ENCODE measurements around the gene RAB37.

DNA sequence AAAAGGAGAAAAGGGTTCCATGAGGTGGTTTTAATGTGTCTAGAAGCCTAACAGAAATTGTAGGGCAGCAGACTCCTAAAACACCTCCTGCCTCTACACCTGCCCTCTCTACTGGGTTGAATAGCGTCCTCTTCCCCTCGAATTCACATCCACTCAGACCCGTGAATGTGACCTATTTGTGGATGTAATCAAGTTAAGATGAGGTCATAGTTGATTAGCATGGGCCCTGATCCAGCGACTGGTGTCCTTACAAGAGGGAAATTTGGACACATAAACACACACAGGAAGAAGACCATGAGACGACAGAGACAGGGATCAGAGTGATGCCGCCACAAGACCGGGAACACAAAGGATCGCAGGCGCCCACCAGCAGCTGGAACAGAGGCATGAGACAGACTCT is 37.8 kb upstream of the RAB37 start:
- TF ChIP-seq, protein P1, sequence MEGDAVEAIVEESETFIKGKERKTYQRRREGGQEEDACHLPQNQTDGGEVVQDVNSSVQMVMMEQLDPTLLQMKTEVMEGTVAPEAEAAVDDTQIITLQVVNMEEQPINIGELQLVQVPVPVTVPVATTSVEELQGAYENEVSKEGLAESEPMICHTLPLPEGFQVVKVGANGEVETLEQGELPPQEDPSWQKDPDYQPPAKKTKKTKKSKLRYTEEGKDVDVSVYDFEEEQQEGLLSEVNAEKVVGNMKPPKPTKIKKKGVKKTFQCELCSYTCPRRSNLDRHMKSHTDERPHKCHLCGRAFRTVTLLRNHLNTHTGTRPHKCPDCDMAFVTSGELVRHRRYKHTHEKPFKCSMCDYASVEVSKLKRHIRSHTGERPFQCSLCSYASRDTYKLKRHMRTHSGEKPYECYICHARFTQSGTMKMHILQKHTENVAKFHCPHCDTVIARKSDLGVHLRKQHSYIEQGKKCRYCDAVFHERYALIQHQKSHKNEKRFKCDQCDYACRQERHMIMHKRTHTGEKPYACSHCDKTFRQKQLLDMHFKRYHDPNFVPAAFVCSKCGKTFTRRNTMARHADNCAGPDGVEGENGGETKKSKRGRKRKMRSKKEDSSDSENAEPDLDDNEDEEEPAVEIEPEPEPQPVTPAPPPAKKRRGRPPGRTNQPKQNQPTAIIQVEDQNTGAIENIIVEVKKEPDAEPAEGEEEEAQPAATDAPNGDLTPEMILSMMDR (IDR thresholded peaks at IDR 0.05), result no peak
- TF ChIP-seq POLR2A (IDR thresholded peaks at IDR 0.05), result no peak
